Measurements from ENCODE around the gene CCDC43. TPM values are rescaled to one million over a fixed set of nuclear protein-coding genes. Genes with fewer than 3 reads are reported as not detected.
"Not testable (repeated sequence)": the region's sequence is repeated elsewhere in the genome, so short reads cannot be mapped to it uniquely, and the experiment has no call there.

Gene CCDC43
- total RNA-seq, 1 experiment from 2014 or later = 33.0 TPM

DNA sequence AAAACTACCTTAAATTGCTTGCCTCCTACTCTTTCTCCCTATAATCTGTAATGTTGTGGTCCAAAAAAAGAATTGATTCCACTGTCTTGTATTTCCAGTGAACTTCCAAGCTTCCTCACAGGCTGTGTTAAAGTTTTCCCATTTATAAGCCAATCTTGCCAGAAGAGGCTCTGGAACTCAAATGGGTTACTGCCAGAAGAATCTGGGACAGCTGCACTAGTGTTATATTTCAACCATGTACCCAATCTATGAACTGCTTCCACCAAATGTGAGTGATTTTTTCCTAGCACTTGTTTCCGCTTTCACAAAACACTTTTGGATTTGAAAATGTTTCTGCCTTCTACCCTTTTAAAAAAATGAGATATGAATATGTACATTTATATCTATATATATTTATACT is 1.8 kb downstream of the CCDC43 start:
- no TSS peak for BruUV-seq (replicated peaks)
- Histone ChIP-seq H4K20me1 (ENCODE audit: insufficient read depth) (no peaks in the 10 kb centered on the region), H3K4me1 (ENCODE audit: control insufficient read depth in 1 of 2, insufficient read depth in 2 of 2, low read length in 2 of 2) (peaks cover 13 to 26% of the 10 kb centered on the region in 2 experiments), H2AFZ (ENCODE audit: low read depth, low read length, poor library complexity, severe bottlenecking) (no peak overlapping the region), H3K36me3 (ENCODE audit: control insufficient read depth in 1 of 2, insufficient read depth in 2 of 2, low read length in 2 of 2) (peaks cover 2 to 5% of the 10 kb centered on the region in 2 experiments; a peak in 1 of 4 replicates), H3K9ac (ENCODE audit: low read length) (no peak overlapping the region), H3K4me3 (replicated peaks in 1 of 2; ENCODE audit: low read depth in 1 of 2, low read length in 2 of 2) (no peak overlapping the region), H3K4me2 (ENCODE audit: low read length) (no peak overlapping the region), H3K27ac (ENCODE audit: low read depth, low read length) (no peak overlapping the region), H3K27me3 (ENCODE audit: insufficient read depth, low read length) (no peaks in the 10 kb centered on the region), H3K79me2 (ENCODE audit: insufficient read depth, low read length) (peaks cover 37% of the 10 kb centered on the region), H3K9me3 (ENCODE audit: control insufficient read depth in 1 of 2, insufficient read depth in 1 of 2, low read depth in 1 of 2, low read length in 2 of 2) (no peaks in the 10 kb centered on the region), H3K9me2 (ENCODE audit: insufficient read depth) (no peaks in the 10 kb centered on the region)
- ATAC-seq (no peak), DNase-seq (ENCODE audit: low read depth, low spot score) (no peak)
- ChIA-PET RAD21 (ENCODE audit: low non-redundant PET in 1 of 2, low total read pairs in 2 of 2, uncharacterized antibody in 2 of 2, unreplicated experiment in 2 of 2) (no interaction called here), CTCF (no interaction called here), POLR2A (no interaction called here)
- intact Hi-C loops (cut with micrococcal nuclease) = no loop called here
- TF ChIP-seq ELF1 (IDR thresholded peaks at IDR 0.05; ENCODE audit: borderline replicate concordance, low read depth) = no peak
- no peak for TF ChIP-seq SRF (IDR thresholded peaks at IDR 0.05; ENCODE audit: low read depth)
- no peak for TF ChIP-seq EZH2phosphoT487 (IDR thresholded peaks at IDR 0.05; ENCODE audit: borderline replicate concordance)
- TF ChIP-seq, protein P1, sequence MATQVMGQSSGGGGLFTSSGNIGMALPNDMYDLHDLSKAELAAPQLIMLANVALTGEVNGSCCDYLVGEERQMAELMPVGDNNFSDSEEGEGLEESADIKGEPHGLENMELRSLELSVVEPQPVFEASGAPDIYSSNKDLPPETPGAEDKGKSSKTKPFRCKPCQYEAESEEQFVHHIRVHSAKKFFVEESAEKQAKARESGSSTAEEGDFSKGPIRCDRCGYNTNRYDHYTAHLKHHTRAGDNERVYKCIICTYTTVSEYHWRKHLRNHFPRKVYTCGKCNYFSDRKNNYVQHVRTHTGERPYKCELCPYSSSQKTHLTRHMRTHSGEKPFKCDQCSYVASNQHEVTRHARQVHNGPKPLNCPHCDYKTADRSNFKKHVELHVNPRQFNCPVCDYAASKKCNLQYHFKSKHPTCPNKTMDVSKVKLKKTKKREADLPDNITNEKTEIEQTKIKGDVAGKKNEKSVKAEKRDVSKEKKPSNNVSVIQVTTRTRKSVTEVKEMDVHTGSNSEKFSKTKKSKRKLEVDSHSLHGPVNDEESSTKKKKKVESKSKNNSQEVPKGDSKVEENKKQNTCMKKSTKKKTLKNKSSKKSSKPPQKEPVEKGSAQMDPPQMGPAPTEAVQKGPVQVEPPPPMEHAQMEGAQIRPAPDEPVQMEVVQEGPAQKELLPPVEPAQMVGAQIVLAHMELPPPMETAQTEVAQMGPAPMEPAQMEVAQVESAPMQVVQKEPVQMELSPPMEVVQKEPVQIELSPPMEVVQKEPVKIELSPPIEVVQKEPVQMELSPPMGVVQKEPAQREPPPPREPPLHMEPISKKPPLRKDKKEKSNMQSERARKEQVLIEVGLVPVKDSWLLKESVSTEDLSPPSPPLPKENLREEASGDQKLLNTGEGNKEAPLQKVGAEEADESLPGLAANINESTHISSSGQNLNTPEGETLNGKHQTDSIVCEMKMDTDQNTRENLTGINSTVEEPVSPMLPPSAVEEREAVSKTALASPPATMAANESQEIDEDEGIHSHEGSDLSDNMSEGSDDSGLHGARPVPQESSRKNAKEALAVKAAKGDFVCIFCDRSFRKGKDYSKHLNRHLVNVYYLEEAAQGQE (IDR thresholded peaks at IDR 0.05; ENCODE audit: low read depth) = no peak
- TF ChIP-seq POLR2AphosphoS5 (IDR thresholded peaks at IDR 0.05; ENCODE audit: low read depth, low read length) = no peak
- no peak for TF ChIP-seq FOSL1 (IDR thresholded peaks at IDR 0.05; ENCODE audit: low read depth)
- TF ChIP-seq, protein P2, sequence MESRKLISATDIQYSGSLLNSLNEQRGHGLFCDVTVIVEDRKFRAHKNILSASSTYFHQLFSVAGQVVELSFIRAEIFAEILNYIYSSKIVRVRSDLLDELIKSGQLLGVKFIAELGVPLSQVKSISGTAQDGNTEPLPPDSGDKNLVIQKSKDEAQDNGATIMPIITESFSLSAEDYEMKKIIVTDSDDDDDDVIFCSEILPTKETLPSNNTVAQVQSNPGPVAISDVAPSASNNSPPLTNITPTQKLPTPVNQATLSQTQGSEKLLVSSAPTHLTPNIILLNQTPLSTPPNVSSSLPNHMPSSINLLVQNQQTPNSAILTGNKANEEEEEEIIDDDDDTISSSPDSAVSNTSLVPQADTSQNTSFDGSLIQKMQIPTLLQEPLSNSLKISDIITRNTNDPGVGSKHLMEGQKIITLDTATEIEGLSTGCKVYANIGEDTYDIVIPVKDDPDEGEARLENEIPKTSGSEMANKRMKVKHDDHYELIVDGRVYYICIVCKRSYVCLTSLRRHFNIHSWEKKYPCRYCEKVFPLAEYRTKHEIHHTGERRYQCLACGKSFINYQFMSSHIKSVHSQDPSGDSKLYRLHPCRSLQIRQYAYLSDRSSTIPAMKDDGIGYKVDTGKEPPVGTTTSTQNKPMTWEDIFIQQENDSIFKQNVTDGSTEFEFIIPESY (IDR thresholded peaks at IDR 0.05; ENCODE audit: extremely low read depth, insufficient replicate concordance, low read length) = no peak
- no peak for TF ChIP-seq RAD21 (IDR thresholded peaks at IDR 0.05; ENCODE audit: low read depth)
- TF ChIP-seq CBX3 (IDR thresholded peaks at IDR 0.05; ENCODE audit: low read depth) = no peak

DNA sequence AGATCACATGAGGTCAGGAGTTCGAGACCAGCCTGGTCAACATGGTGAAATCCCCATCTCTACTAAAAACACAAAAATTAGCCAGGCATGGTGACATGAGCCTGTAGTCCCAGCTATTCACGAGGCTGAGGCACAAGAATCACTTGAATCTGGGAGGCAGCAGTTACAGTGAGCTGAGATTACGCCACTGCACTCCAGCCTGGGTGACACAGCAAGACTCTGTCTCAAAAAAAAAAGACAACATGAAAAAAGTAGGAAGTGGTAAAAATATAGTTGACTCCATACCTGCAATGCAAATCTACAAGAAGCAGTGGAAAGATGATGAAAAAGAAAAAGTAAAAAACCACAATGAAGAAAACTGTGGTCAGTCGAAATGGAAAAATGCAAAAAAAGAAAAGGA is 6.3 kb downstream of the CCDC43 start:
- peaks cover 23% of the 10 kb centered on the region for H3K79me2 ChIP-seq (ENCODE audit: insufficient read depth, low read length)
- H3K9ac ChIP-seq (ENCODE audit: low read length); H3K27me3 ChIP-seq (ENCODE audit: insufficient read depth, low read length); H3K27ac ChIP-seq (ENCODE audit: low read depth, low read length); RAD21 ChIA-PET (ENCODE audit: low non-redundant PET in 1 of 2, low total read pairs in 2 of 2, uncharacterized antibody in 2 of 2, unreplicated experiment in 2 of 2); BruUV-seq (replicated peaks); H2AFZ ChIP-seq (ENCODE audit: low read depth, low read length, poor library complexity, severe bottlenecking); CTCF ChIA-PET; POLR2A ChIA-PET; H3K4me2 ChIP-seq (ENCODE audit: low read length); H4K20me1 ChIP-seq (ENCODE audit: insufficient read depth); H3K4me1 ChIP-seq (ENCODE audit: control insufficient read depth in 1 of 2, insufficient read depth in 2 of 2, low read length in 2 of 2); H3K4me3 ChIP-seq (replicated peaks in 1 of 2; ENCODE audit: low read depth in 1 of 2, low read length in 2 of 2); intact Hi-C loops (cut with micrococcal nuclease); DNase-seq (ENCODE audit: low read depth, low spot score); H3K9me2 ChIP-seq (ENCODE audit: insufficient read depth); H3K9me3 ChIP-seq (ENCODE audit: control insufficient read depth in 1 of 2, insufficient read depth in 1 of 2, low read depth in 1 of 2, low read length in 2 of 2); ATAC-seq: not testable (repeated sequence)
- peaks cover 9 to 16% of the 10 kb centered on the region in 2 experiments for H3K36me3 ChIP-seq (ENCODE audit: control insufficient read depth in 1 of 2, insufficient read depth in 2 of 2, low read length in 2 of 2)

Measured in HCT116 (cell line).